ENCODE results near the gene LAMC3.

GRCh38 chr9:131099102-131099606 is 90.2 kb downstream of the LAMC3 start:
- no peak for TF ChIP-seq SMC3 (conservative IDR thresholded peaks at IDR 0.05; ENCODE audit: poor library complexity)
- TF ChIP-seq CTCF (IDR thresholded peaks at IDR 0.05; ENCODE audit: poor library complexity, severe bottlenecking): no peak
- TF ChIP-seq EZH2 (IDR thresholded peaks at IDR 0.05; ENCODE audit: borderline replicate concordance, insufficient read depth, low read length, poor library complexity, severe bottlenecking): no peak
- TF ChIP-seq REST (IDR thresholded peaks at IDR 0.05; ENCODE audit: borderline replicate concordance): no peak
- no peak for TF ChIP-seq EP300 (conservative IDR thresholded peaks at IDR 0.05; ENCODE audit: poor library complexity, severe bottlenecking)
- no peak for TF ChIP-seq TAF1 (IDR thresholded peaks at IDR 0.05; ENCODE audit: low read depth)
- no peak for TF ChIP-seq RAD21 (conservative IDR thresholded peaks at IDR 0.05)

Data from neural cell (in vitro differentiated cells).